IPS-20b (cell line): ENCODE data around the gene ARSD.
"Not testable (repeated sequence)": the region's sequence is repeated elsewhere in the genome, so short reads cannot be mapped to it uniquely, and the experiment has no call there.

Source experiments
- H3K27ac ChIP-seq: one replicate; pipeline ENCODE4 v1.5.1; 2013; ENCODE audit warnings: low read length
- H3K27me3 ChIP-seq: 2 replicates; pipeline ENCODE4 v1.6.1; 2013; ENCODE audit warnings: mild to moderate bottlenecking, low read length, inconsistent platforms; ENCODE audit not compliant: insufficient read depth
- H3K36me3 ChIP-seq: 2 replicates; pipeline ENCODE4 v1.6.1; 2013; ENCODE audit warnings: low read depth, mild to moderate bottlenecking, inconsistent platforms, low read length, moderate library complexity; ENCODE audit not compliant: insufficient read depth
- H3K4me1 ChIP-seq: 2 replicates; pipeline ENCODE4 v1.6.1; 2013; ENCODE audit warnings: mild to moderate bottlenecking, control low read depth, inconsistent platforms, low read length, moderate library complexity; ENCODE audit not compliant: insufficient read depth
- H3K4me3 ChIP-seq: 2 replicates; pipeline ENCODE4 v1.5.1; 2013; ENCODE audit warnings: mild to moderate bottlenecking, low read length, inconsistent platforms
- H3K9ac ChIP-seq: 2 replicates; pipeline ENCODE4 v1.6.1; 2013; ENCODE audit warnings: low read depth, mild to moderate bottlenecking, inconsistent platforms, low read length, moderate library complexity
- H3K9me3 ChIP-seq: 2 replicates; pipeline ENCODE4 v1.6.1; 2013; ENCODE audit warnings: mild to moderate bottlenecking, low read depth, low read length, inconsistent platforms; ENCODE audit not compliant: insufficient read depth

The ARSD gene

DNA sequence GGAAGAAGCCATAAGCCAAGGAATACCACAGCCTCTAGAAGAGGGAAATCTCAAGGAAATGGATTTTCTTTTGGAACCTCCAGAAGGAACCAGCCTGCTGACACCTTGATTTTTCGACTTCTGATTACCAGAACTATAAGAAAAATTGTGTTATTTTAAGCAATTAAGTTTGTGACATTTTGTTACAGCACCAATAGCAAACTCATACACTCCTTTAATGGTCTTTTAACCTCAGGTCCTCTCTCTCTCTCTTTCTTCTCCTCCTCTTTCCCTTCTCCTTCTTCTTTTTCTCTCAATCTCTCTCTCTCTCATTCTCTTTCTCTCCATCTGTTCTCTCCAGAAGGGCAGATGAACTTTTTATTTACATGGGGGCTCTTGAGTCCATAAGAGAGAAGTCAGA is 26.3 kb downstream of the ARSD start:
- no peaks in the 10 kb centered on the region for H3K27me3 ChIP-seq
- H3K4me1 ChIP-seq: peaks cover 7% of the 10 kb centered on the region; the same call in 1 of the 2 replicates
- no peak overlapping the region for H3K9ac ChIP-seq
- H3K27ac ChIP-seq: no peak overlapping the region
- H3K4me3 ChIP-seq: no peak overlapping the region
- H3K9me3 ChIP-seq: no peaks in the 10 kb centered on the region; the same call in 1 of the 2 replicates
- H3K36me3 ChIP-seq: no peaks in the 10 kb centered on the region

- no peaks in the 10 kb centered on the region; the same call in 1 of the 2 replicates for H3K9me3 ChIP-seq
- no peak overlapping the region for H3K4me3 ChIP-seq
- no peak overlapping the region for H3K27ac ChIP-seq
- no peaks in the 10 kb centered on the region for H3K27me3 ChIP-seq
- H3K9ac ChIP-seq: no peak overlapping the region
- no peaks in the 10 kb centered on the region for H3K36me3 ChIP-seq
- H3K4me1 ChIP-seq: peaks cover 12% of the 10 kb centered on the region; the same call in 1 of the 2 replicates
Observed at GRCh38 chrX:2901367-2902036, 27.6 kb downstream of the ARSD start.

GRCh38 chrX:2898846-2899512 is 30.2 kb downstream of the ARSD start:
- no peak overlapping the region for H3K4me3 ChIP-seq
- H3K9ac ChIP-seq: peak overlapping the region; percentile 74; the same call in 1 of the 2 replicates
- peaks cover 12% of the 10 kb centered on the region; the same call in 1 of the 2 replicates for H3K4me1 ChIP-seq
- no peaks in the 10 kb centered on the region for H3K27me3 ChIP-seq
- H3K36me3 ChIP-seq: no peaks in the 10 kb centered on the region
- H3K9me3 ChIP-seq: no peaks in the 10 kb centered on the region; the same call in 1 of the 2 replicates
- peak overlapping the region; percentile 84 for H3K27ac ChIP-seq

DNA sequence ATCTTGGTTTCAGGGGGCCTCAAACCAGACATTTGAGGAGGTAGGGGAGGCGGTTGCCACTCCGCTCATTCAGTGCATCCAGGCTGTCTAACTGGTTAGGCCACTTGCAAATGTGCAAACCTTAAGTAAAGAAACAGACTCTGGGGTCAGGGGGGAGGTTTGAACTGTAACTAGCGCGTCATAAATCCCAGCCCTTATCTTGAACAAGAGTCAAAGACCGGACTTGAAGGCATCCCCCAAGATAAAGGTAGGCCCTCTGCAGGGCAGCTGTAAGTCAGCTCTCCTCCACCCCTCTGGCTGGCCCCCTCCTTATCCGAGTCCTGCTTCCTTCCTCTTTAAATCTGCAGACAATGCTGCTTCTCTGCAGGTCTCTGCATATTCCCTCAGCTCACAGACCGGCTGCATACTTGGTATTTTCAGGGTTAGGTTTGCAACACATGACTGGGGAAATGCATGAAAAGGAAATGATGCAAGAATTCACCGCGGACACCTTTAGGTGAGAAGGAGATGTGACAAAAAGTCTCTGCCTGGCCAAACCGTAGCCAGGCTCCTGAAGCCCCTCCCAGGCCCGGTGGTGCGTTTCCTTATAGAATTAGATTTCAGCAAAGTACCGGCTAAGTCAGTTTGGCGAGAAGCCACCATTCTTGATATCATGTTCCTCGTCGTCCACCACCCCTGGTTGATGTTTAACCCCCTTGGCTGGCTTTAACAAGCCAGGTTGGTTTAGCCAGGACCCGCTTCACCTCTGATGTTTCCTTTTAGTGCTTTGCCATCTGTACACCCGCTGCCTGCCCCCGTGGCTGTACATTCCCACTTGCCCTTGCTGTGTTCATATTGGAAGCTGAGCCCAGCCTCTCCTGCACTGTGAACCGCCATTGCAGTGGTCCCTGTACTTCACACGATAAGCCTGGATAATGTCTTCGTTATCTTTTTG is 31.2 kb downstream of the ARSD start:
- H3K4me1 ChIP-seq: peaks cover 12% of the 10 kb centered on the region; the same call in 1 of the 2 replicates
- H3K36me3 ChIP-seq, H3K4me3 ChIP-seq, H3K9me3 ChIP-seq, H3K27me3 ChIP-seq: not testable (repeated sequence)
- H3K27ac ChIP-seq: peak overlapping the region; percentile 84
- peak overlapping the region; percentile 74; the same call in 1 of the 2 replicates for H3K9ac ChIP-seq

DNA sequence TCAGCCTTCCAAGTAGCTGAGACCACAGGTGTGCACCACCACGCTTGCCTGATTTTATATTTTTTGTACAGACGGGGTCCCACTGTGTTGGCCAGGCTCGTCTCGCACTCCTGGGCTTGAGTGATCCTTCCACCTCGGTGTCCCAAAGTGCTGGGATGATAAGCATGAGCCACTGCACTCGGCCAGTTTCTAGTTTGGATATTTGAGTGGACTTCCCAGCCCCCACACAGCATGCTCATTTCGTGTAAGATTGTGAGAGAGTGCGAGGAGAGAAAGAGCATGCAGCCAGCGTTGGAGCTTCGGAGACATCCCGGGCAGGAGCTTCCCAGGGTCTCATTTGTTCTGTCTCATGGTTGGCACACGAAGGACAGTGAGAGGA is 31.8 kb downstream of the ARSD start:
- H3K27me3 ChIP-seq: no peaks in the 10 kb centered on the region
- peak overlapping the region; percentile 63; the same call in 1 of the 2 replicates for H3K9ac ChIP-seq
- H3K27ac ChIP-seq: peak overlapping the region; percentile 83
- H3K36me3 ChIP-seq: no peaks in the 10 kb centered on the region
- no peaks in the 10 kb centered on the region for H3K9me3 ChIP-seq
- peaks cover 12% of the 10 kb centered on the region; the same call in 1 of the 2 replicates for H3K4me1 ChIP-seq
- H3K4me3 ChIP-seq: no peak overlapping the region

DNA sequence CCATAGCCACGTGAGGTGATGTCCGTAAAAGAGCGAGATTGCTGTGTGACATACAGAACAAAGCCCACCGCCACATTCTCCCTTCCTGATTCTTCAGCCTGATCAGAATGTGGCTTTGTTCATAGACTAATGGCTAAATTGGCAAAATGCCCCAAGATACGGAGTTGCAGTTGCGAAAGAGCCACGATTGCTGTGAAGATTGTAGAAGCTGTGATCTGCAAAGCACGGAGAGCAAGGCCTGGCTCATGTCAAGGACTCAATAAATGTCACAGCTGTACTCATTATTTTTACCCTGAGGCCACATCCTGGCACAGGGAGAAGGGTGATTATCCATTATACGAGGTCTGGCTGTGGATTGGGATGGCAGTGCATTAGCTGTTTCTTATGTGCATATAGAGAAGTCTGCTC is 34.2 kb downstream of the ARSD start:
- H3K4me3 ChIP-seq: no peak overlapping the region
- H3K36me3 ChIP-seq: no peaks in the 10 kb centered on the region
- no peak overlapping the region for H3K9ac ChIP-seq
- H3K27me3 ChIP-seq: no peaks in the 10 kb centered on the region
- no peak overlapping the region for H3K27ac ChIP-seq
- H3K9me3 ChIP-seq: no peaks in the 10 kb centered on the region
- peaks cover 16% of the 10 kb centered on the region for H3K4me1 ChIP-seq

- no peak overlapping the region for H3K27ac ChIP-seq
- no peak overlapping the region for H3K9ac ChIP-seq
- H3K36me3 ChIP-seq: no peaks in the 10 kb centered on the region
- H3K27me3 ChIP-seq: no peaks in the 10 kb centered on the region
- H3K4me1 ChIP-seq: peaks cover 9% of the 10 kb centered on the region
- H3K4me3 ChIP-seq: no peak overlapping the region
- no peaks in the 10 kb centered on the region for H3K9me3 ChIP-seq
Observed at GRCh38 chrX:2892816-2893215, 36.3 kb downstream of the ARSD start.

DNA sequence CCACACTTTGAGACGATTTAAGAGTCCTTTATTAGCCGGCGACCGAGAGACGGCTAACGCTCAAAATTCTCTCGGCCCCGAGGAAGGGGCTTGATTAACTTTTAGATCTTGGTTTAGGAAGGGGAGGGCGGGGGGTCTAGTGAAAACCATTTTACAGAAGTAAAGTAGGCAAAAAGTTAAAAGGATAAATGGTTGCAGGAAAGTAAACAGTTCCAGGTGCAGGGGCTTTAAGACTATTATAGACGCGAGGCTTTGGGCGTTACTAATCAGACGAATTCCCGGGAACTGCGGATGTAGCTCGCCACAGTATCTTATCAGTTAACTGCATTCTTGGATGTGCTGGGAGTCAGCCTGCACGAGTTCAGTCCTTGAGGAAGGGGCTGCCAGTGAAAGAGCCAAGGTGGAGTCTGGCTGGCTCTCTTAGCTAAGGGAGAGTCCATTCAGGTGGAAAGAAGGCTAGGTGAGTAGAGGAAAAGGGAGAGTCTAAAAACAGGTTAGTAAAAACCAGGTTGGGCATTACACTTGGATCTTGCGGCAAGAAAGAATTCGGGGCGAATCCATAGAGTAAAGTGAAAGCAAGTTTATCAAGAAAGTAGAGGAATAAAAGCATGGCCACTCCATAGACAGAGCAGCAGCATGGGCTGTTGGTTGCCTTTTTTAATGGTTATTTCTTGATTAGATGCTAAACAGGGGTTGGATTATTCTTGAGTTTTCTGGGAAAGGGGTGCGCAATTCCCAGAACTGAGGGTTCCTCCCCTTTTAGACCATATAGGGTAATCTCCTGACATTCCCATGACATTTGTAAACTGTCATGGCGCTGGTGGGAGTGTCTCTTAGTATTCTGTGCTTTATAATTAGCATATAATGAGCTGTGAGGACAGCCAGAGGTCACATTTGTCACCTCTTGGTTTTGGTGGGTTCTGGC is 38.3 kb downstream of the ARSD start:
- not testable (repeated sequence) for H3K9ac ChIP-seq

GRCh38 chrX:2889706-2890490 is 39.2 kb downstream of the ARSD start:
- H3K9me3 ChIP-seq, H3K27me3 ChIP-seq, H3K27ac ChIP-seq, H3K36me3 ChIP-seq, H3K9ac ChIP-seq, H3K4me3 ChIP-seq, H3K4me1 ChIP-seq: not testable (repeated sequence)

More for the DNA sequence above, 38.3 kb downstream of the ARSD start:
- H3K27ac ChIP-seq, H3K9me3 ChIP-seq, H3K4me1 ChIP-seq, H3K36me3 ChIP-seq, H3K4me3 ChIP-seq, H3K27me3 ChIP-seq: not testable (repeated sequence)

- no peaks in the 10 kb centered on the region for H3K36me3 ChIP-seq
- no peak overlapping the region for H3K27ac ChIP-seq
- H3K4me1 ChIP-seq: peaks cover 4% of the 10 kb centered on the region
- H3K4me3 ChIP-seq: no peak overlapping the region
- H3K27me3 ChIP-seq: no peaks in the 10 kb centered on the region
- H3K9me3 ChIP-seq: no peaks in the 10 kb centered on the region
- H3K9ac ChIP-seq: no peak overlapping the region
Observed at GRCh38 chrX:2889045-2889605, 40.0 kb downstream of the ARSD start.
